ENCODE data around the gene SHISA9. TPM values are rescaled to one million over a fixed set of nuclear protein-coding genes. Genes with fewer than 3 reads are reported as not detected.

The SHISA9 gene
- polyA plus RNA-seq, 1 of the 3 experiments (the other 2 are of a cell fraction) = 0.02 TPM

DNA sequence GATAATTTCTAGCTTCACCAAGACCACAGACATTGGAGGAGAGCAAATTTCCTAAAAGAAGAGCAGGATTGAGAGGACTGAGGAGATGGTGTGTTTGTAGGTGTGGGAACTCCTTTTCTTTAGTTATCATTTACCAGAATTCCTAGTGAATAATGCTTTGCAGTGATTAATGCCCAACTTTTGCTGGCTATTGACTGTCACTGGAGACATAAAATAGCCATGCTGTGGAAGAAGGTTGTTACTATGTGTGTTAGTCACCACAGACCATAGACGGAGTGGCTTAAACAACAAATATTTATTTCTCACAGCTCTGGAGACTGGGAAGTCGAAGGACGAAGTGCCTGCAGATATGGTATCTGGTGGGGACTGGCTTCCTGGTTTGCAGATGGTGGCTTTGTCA, 179.1 kb downstream of the SHISA9 start:
- no peaks in the 10 kb centered on the region for H3K36me3 ChIP-seq (replicated peaks in 1 of 2; ENCODE audit: control insufficient read depth in 1 of 2, insufficient read depth in 2 of 2, low read length in 1 of 2)

More for the DNA sequence above, 179.1 kb downstream of the SHISA9 start:
- TF ChIP-seq MXI1 (IDR thresholded peaks at IDR 0.05; ENCODE audit: low read depth, low read length) (no peak), SIN3A (IDR thresholded peaks at IDR 0.05; ENCODE audit: borderline replicate concordance, low read depth, low read length) (no peak), ELF1 (IDR thresholded peaks at IDR 0.05) (no peak), RFX5 (IDR thresholded peaks at IDR 0.05; ENCODE audit: low read length) (no peak), JUND (IDR thresholded peaks at IDR 0.05) (no peak), CHD2 (IDR thresholded peaks at IDR 0.05; ENCODE audit: low read length, partially characterized antibody) (no peak), TEAD4 (IDR thresholded peaks at IDR 0.05; ENCODE audit: borderline replicate concordance, insufficient read depth) (no peak), FOSL2 (IDR thresholded peaks at IDR 0.05; ENCODE audit: borderline replicate concordance, low read depth) (no peak), FOXM1 (IDR thresholded peaks at IDR 0.05; ENCODE audit: low read depth) (no peak), FOXJ3 (CRISPR knock-in tag; IDR thresholded peaks at IDR 0.05) (no peak), YY1 (IDR thresholded peaks at IDR 0.05; ENCODE audit: low read depth) (no peak), RAD21 (IDR thresholded peaks at IDR 0.05; ENCODE audit: low read length) (no peak), GABPA (IDR thresholded peaks at IDR 0.05; ENCODE audit: low read depth) (no peak), NRF1 (IDR thresholded peaks at IDR 0.05; ENCODE audit: low read depth, low read length) (no peak)
- TF ChIP-seq, protein P1, sequence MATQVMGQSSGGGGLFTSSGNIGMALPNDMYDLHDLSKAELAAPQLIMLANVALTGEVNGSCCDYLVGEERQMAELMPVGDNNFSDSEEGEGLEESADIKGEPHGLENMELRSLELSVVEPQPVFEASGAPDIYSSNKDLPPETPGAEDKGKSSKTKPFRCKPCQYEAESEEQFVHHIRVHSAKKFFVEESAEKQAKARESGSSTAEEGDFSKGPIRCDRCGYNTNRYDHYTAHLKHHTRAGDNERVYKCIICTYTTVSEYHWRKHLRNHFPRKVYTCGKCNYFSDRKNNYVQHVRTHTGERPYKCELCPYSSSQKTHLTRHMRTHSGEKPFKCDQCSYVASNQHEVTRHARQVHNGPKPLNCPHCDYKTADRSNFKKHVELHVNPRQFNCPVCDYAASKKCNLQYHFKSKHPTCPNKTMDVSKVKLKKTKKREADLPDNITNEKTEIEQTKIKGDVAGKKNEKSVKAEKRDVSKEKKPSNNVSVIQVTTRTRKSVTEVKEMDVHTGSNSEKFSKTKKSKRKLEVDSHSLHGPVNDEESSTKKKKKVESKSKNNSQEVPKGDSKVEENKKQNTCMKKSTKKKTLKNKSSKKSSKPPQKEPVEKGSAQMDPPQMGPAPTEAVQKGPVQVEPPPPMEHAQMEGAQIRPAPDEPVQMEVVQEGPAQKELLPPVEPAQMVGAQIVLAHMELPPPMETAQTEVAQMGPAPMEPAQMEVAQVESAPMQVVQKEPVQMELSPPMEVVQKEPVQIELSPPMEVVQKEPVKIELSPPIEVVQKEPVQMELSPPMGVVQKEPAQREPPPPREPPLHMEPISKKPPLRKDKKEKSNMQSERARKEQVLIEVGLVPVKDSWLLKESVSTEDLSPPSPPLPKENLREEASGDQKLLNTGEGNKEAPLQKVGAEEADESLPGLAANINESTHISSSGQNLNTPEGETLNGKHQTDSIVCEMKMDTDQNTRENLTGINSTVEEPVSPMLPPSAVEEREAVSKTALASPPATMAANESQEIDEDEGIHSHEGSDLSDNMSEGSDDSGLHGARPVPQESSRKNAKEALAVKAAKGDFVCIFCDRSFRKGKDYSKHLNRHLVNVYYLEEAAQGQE (IDR thresholded peaks at IDR 0.05; ENCODE audit: low read depth, low read length) = no peak
- TF ChIP-seq, protein P2, sequence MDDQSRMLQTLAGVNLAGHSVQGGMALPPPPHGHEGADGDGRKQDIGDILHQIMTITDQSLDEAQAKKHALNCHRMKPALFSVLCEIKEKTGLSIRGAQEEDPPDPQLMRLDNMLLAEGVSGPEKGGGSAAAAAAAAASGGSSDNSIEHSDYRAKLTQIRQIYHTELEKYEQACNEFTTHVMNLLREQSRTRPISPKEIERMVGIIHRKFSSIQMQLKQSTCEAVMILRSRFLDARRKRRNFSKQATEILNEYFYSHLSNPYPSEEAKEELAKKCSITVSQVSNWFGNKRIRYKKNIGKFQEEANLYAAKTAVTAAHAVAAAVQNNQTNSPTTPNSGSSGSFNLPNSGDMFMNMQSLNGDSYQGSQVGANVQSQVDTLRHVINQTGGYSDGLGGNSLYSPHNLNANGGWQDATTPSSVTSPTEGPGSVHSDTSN (IDR thresholded peaks at IDR 0.05) = no peak
- TF ChIP-seq, protein P3, sequence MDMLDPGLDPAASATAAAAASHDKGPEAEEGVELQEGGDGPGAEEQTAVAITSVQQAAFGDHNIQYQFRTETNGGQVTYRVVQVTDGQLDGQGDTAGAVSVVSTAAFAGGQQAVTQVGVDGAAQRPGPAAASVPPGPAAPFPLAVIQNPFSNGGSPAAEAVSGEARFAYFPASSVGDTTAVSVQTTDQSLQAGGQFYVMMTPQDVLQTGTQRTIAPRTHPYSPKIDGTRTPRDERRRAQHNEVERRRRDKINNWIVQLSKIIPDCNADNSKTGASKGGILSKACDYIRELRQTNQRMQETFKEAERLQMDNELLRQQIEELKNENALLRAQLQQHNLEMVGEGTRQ (IDR thresholded peaks at IDR 0.05; ENCODE audit: borderline replicate concordance, low read depth, low read length) = no peak
- Histone ChIP-seq H3K9me3 (no peaks in the 10 kb centered on the region), H3K9ac (no peak overlapping the region), H2AFZ (ENCODE audit: low read depth) (no peak overlapping the region), H3K27ac (ENCODE audit: low read depth in 2 of 2, low read length in 1 of 2) (no peak overlapping the region), H3K4me1 (ENCODE audit: control insufficient read depth in 1 of 2, insufficient read depth in 2 of 2, low read depth in 1 of 2, low read length in 1 of 2) (no peaks in the 10 kb centered on the region), H4K20me1 (ENCODE audit: insufficient read depth) (no peaks in the 10 kb centered on the region), H3K9me2 (no peaks in the 10 kb centered on the region), H3K79me2 (ENCODE audit: insufficient read depth) (no peaks in the 10 kb centered on the region), H3K4me3 (ENCODE audit: low read depth in 2 of 2, low read length in 1 of 2) (no peak overlapping the region), H3K27me3 (ENCODE audit: insufficient read depth) (no peaks in the 10 kb centered on the region), H3K4me2 (no peak overlapping the region), H3F3A (replicated peaks; ENCODE audit: insufficient read depth) (no peaks in the 10 kb centered on the region)
- POLR2A ChIA-PET = no interaction called here
- 32% methylated on average over 3 of the region's 3 CpGs for WGBS (ENCODE audit: low lambda C conversion rate)
- DNase-seq = no peak
- CTCF ChIA-PET = no interaction called here

Data from SK-N-SH (cell line).